ENCODE measurements around the gene SYS1.

- TF ChIP-seq CTCF (IDR thresholded peaks at IDR 0.05) = no peak
- no peak for TF ChIP-seq EZH2 (IDR thresholded peaks at IDR 0.05; ENCODE audit: borderline replicate concordance, insufficient read depth, low read depth, low read length, poor library complexity, severe bottlenecking)
Measured at GRCh38 chr20:45330476-45330875, 32.5 kb upstream of the SYS1 start.

Data from B cell (primary cell).